ENCODE data around the gene TCF4.

Gene TCF4

GRCh38 chr18:55221622-55222021 lies 366.4 kb downstream of the TCF4 start:
- TF ChIP-seq TSHZ2 (CRISPR knock-in tag; IDR thresholded peaks at IDR 0.05) = no peak
- no peak for TF ChIP-seq TCF4 (CRISPR knock-in tag; IDR thresholded peaks at IDR 0.05; ENCODE audit: borderline replicate concordance)
- TF ChIP-seq ESRRG (CRISPR knock-in tag; IDR thresholded peaks at IDR 0.05) = no peak; the same call in 1 of the 2 replicates
- no peak for TF ChIP-seq ZC3H10 (CRISPR knock-in tag; IDR thresholded peaks at IDR 0.05)
- no peak for TF ChIP-seq ZNF70 (CRISPR knock-in tag; IDR thresholded peaks at IDR 0.05)
- TF ChIP-seq TOX (CRISPR knock-in tag; IDR thresholded peaks at IDR 0.05; ENCODE audit: borderline replicate concordance) = no peak
- no peak for TF ChIP-seq CREB5 (CRISPR knock-in tag; IDR thresholded peaks at IDR 0.05; ENCODE audit: low read depth)
- no peak for TF ChIP-seq PPARA (CRISPR knock-in tag; IDR thresholded peaks at IDR 0.05; ENCODE audit: borderline replicate concordance)
- no peak for TF ChIP-seq PATZ1 (CRISPR knock-in tag; IDR thresholded peaks at IDR 0.05; ENCODE audit: borderline replicate concordance)
- no peak for TF ChIP-seq SNAI2 (CRISPR knock-in tag; IDR thresholded peaks at IDR 0.05)
- no peak for TF ChIP-seq ZFP3 (CRISPR knock-in tag; IDR thresholded peaks at IDR 0.05)
- no peak for TF ChIP-seq ZNF565 (CRISPR knock-in tag; conservative IDR thresholded peaks at IDR 0.05; ENCODE audit: low read depth)
- TF ChIP-seq CSRNP3 (CRISPR knock-in tag; IDR thresholded peaks at IDR 0.05) = no peak
- TF ChIP-seq OSR1 (CRISPR knock-in tag; IDR thresholded peaks at IDR 0.05) = no peak
- no peak for TF ChIP-seq ARNTL (CRISPR knock-in tag; IDR thresholded peaks at IDR 0.05; ENCODE audit: borderline replicate concordance, low read depth)
- no peak for ATAC-seq

- TF ChIP-seq ZNF8 (CRISPR knock-in tag; IDR thresholded peaks at IDR 0.05) (no peak), SNAI2 (CRISPR knock-in tag; IDR thresholded peaks at IDR 0.05) (no peak), PPARA (CRISPR knock-in tag; IDR thresholded peaks at IDR 0.05; ENCODE audit: borderline replicate concordance) (no peak), ZC3H10 (CRISPR knock-in tag; IDR thresholded peaks at IDR 0.05) (no peak), ZFP3 (CRISPR knock-in tag; IDR thresholded peaks at IDR 0.05) (no peak), CSDC2 (CRISPR knock-in tag; IDR thresholded peaks at IDR 0.05) (no peak), RARB (CRISPR knock-in tag; IDR thresholded peaks at IDR 0.05) (no peak)
- ATAC-seq = peak; percentile 8; the same call in 2 of the 3 replicates
Measured at GRCh38 chr18:55220523-55220922, 367.5 kb downstream of the TCF4 start.

GRCh38 chr18:55219823-55220222 lies 368.2 kb downstream of the TCF4 start:
- no peak for ATAC-seq
- TF ChIP-seq CSRNP3 (CRISPR knock-in tag; IDR thresholded peaks at IDR 0.05) (no peak), RARB (CRISPR knock-in tag; IDR thresholded peaks at IDR 0.05) (no peak)

- no peak; the same call in 2 of the 3 replicates for ATAC-seq
- TF ChIP-seq ZNF8 (CRISPR knock-in tag; IDR thresholded peaks at IDR 0.05) = no peak
- TF ChIP-seq ESRRG (CRISPR knock-in tag; IDR thresholded peaks at IDR 0.05) = no peak
- no peak for TF ChIP-seq ZC3H10 (CRISPR knock-in tag; IDR thresholded peaks at IDR 0.05)
- no peak for TF ChIP-seq OSR1 (CRISPR knock-in tag; IDR thresholded peaks at IDR 0.05)
- no peak for TF ChIP-seq ZFP3 (CRISPR knock-in tag; IDR thresholded peaks at IDR 0.05)
- TF ChIP-seq RARB (CRISPR knock-in tag; IDR thresholded peaks at IDR 0.05) = no peak
- TF ChIP-seq SNAI2 (CRISPR knock-in tag; IDR thresholded peaks at IDR 0.05) = no peak
- no peak for TF ChIP-seq CSDC2 (CRISPR knock-in tag; IDR thresholded peaks at IDR 0.05)
- no peak for TF ChIP-seq TCF4 (CRISPR knock-in tag; IDR thresholded peaks at IDR 0.05; ENCODE audit: borderline replicate concordance)
- TF ChIP-seq PPARA (CRISPR knock-in tag; IDR thresholded peaks at IDR 0.05; ENCODE audit: borderline replicate concordance) = no peak
- TF ChIP-seq CSRNP3 (CRISPR knock-in tag; IDR thresholded peaks at IDR 0.05) = no peak
- no peak for TF ChIP-seq TSHZ2 (CRISPR knock-in tag; IDR thresholded peaks at IDR 0.05)
Measured at GRCh38 chr18:55219059-55219458, 368.9 kb downstream of the TCF4 start.

Measured in SK-N-SH treated with all-trans-retinoic acid at 6 μM for 48 hours (cell line).